PC-9 (cell line): ENCODE measurements around the gene NUDT15.

ENCODE experiments used
- EZH2 ChIP-seq: fragments of 200-600 bp; sonication (generic); IDR thresholded peaks from 2 replicates; pipeline ENCODE4 v1.8.0; 2017; ENCODE audit warnings: antibody characterized with exemption, low read depth
- TF ChIP-seq, protein P1 (sequence below): fragments of 200-600 bp; sonication (generic); conservative IDR thresholded peaks from 2 replicates; pipeline ENCODE4 v1.6.1; 2017; ENCODE audit warnings: mixed run types, antibody characterized with exemption, mild to moderate bottlenecking, moderate library complexity

DNA sequence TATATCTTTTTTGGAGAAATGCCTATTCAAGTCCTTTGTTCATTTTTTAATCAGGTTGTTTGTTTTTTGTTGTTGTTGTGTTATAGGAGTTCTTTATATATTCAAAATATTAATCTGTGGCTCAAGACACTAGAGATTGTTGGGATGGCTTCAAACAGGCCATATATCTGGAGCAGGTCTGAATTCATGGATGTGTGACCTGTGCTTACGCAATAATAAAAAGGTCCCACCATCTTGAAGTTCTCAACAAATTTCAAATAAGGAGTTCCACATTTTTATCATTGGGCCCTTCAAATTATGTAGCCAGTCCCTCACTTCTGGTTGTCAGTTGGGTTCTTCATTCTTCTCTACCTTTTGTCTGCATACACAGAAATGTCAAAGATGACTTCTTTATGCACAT, 17.7 kb upstream of the NUDT15 start:
- TF ChIP-seq, protein P1, sequence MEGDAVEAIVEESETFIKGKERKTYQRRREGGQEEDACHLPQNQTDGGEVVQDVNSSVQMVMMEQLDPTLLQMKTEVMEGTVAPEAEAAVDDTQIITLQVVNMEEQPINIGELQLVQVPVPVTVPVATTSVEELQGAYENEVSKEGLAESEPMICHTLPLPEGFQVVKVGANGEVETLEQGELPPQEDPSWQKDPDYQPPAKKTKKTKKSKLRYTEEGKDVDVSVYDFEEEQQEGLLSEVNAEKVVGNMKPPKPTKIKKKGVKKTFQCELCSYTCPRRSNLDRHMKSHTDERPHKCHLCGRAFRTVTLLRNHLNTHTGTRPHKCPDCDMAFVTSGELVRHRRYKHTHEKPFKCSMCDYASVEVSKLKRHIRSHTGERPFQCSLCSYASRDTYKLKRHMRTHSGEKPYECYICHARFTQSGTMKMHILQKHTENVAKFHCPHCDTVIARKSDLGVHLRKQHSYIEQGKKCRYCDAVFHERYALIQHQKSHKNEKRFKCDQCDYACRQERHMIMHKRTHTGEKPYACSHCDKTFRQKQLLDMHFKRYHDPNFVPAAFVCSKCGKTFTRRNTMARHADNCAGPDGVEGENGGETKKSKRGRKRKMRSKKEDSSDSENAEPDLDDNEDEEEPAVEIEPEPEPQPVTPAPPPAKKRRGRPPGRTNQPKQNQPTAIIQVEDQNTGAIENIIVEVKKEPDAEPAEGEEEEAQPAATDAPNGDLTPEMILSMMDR = no peak
- TF ChIP-seq EZH2 = no peak
